ENCODE results near the gene SNX6.

DNA sequence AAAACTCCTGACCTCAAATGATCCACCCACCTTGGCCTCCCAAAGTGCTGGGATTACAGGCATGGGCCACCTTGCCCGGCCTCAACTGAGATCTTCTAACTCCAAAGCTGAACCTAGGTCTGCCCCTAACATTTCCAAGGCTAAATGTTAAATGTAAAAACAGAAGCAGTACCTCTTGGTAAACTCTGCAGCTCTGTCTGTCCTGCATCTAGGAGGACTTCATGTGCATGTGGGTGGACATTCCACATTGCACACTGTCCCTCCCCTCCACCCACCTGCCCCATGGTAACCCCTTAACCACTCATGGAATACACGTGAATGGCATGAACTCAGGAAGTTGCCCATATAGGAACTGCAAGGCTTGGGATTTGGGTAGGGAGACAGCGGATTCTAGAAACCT lies 33.1 kb downstream of the SNX6 start:
- TF ChIP-seq, protein P1, sequence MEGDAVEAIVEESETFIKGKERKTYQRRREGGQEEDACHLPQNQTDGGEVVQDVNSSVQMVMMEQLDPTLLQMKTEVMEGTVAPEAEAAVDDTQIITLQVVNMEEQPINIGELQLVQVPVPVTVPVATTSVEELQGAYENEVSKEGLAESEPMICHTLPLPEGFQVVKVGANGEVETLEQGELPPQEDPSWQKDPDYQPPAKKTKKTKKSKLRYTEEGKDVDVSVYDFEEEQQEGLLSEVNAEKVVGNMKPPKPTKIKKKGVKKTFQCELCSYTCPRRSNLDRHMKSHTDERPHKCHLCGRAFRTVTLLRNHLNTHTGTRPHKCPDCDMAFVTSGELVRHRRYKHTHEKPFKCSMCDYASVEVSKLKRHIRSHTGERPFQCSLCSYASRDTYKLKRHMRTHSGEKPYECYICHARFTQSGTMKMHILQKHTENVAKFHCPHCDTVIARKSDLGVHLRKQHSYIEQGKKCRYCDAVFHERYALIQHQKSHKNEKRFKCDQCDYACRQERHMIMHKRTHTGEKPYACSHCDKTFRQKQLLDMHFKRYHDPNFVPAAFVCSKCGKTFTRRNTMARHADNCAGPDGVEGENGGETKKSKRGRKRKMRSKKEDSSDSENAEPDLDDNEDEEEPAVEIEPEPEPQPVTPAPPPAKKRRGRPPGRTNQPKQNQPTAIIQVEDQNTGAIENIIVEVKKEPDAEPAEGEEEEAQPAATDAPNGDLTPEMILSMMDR (IDR thresholded peaks at IDR 0.05), result no peak
- no peak for TF ChIP-seq EZH2 (IDR thresholded peaks at IDR 0.05)

All from neural progenitor cell (in vitro differentiated cells).